GM18502 (cell line): Measurements from ENCODE around the gene CCDC51.

ENCODE experiments used
- ATAC-seq: cut with Tn5 transposase; IDR thresholded peaks from one replicate; pipeline ENCODE4 v1.9.1; 2021; ENCODE audit warnings: mild to moderate bottlenecking; ENCODE audit not compliant: unreplicated experiment, poor library complexity

CCDC51 gene

GRCh38 chr3:48423241-48423882, 16.6 kb downstream of the CCDC51 start:
- ATAC-seq: no peak

- no peak for ATAC-seq
Measured at GRCh38 chr3:48422681-48423080, 17.2 kb downstream of the CCDC51 start.

GRCh38 chr3:48422272-48422671, 17.6 kb downstream of the CCDC51 start:
- ATAC-seq: no peak

GRCh38 chr3:48420561-48420960, 19.4 kb downstream of the CCDC51 start:
- no peak for ATAC-seq

GRCh38 chr3:48419597-48419996, 20.3 kb downstream of the CCDC51 start:
- ATAC-seq: no peak

- no peak for ATAC-seq
Measured at GRCh38 chr3:48419149-48419548, 20.8 kb downstream of the CCDC51 start.

- ATAC-seq: no peak
Measured at GRCh38 chr3:48418651-48419050, 21.3 kb downstream of the CCDC51 start.

- ATAC-seq: no peak
Measured at GRCh38 chr3:48418140-48418539, 21.8 kb downstream of the CCDC51 start.

GRCh38 chr3:48417529-48418108, 22.3 kb downstream of the CCDC51 start:
- no peak for ATAC-seq

- no peak for ATAC-seq
Measured at GRCh38 chr3:48416546-48416945, 23.4 kb downstream of the CCDC51 start.

GRCh38 chr3:48416091-48416505, 23.8 kb downstream of the CCDC51 start:
- ATAC-seq: no peak

GRCh38 chr3:48415251-48415953, 24.5 kb downstream of the CCDC51 start:
- no peak for ATAC-seq

- ATAC-seq: no peak
Measured at GRCh38 chr3:48414376-48415250, 25.3 kb downstream of the CCDC51 start.

GRCh38 chr3:48413611-48414010, 26.3 kb downstream of the CCDC51 start:
- no peak for ATAC-seq

GRCh38 chr3:48413086-48413485, 26.8 kb downstream of the CCDC51 start:
- no peak for ATAC-seq

- no peak for ATAC-seq
Measured at GRCh38 chr3:48412375-48413001, 27.4 kb downstream of the CCDC51 start.

GRCh38 chr3:48411606-48412374, 28.1 kb downstream of the CCDC51 start:
- ATAC-seq: no peak

- ATAC-seq: no peak
Measured at GRCh38 chr3:48411041-48411588, 28.8 kb downstream of the CCDC51 start.
